Astrocyte (in vitro differentiated cells and primary cell): ENCODE measurements around the gene RPGRIP1L.

Source experiments
- CTCF ChIP-seq: IDR thresholded peaks from 2 replicates; pipeline ENCODE4 v1.5.1; 2011; ENCODE audit warnings: low read depth, mild to moderate bottlenecking, inconsistent platforms, low read length, moderate library complexity; ENCODE audit not compliant: insufficient read depth
- EZH2 ChIP-seq: IDR thresholded peaks from 2 replicates; pipeline ENCODE4 v1.6.1; 2012; ENCODE audit warnings: mild to moderate bottlenecking, low read length, inconsistent platforms; ENCODE audit not compliant: insufficient read depth

DNA sequence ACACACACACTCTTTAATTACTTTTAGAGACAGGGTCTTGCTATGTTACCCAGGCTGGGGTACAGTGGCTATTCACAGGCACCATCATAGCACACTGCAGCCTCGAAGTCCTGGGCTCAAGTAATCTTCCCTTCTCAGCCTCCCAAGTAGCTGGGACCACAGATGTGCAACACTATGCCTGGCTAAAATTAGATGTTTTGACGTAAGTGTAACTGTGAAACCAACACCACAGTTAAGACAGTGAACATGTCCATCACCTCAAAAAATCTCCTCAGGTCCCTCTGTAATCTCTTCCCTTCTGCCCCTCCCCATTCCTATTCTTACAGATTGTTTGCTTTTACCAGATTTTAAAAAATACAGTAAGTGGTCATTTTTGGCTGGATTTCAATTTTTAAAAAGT, 66.7 kb downstream of the RPGRIP1L start:
- no peak for TF ChIP-seq CTCF
- TF ChIP-seq EZH2: no peak
